Mucosa of descending colon (tissue), 3 donors: ENCODE results near the gene HOXA3. TPM values are rescaled to one million over a fixed set of nuclear protein-coding genes. Genes with fewer than 3 reads are reported as not detected.
A peak's percentile ranks its signal among the peaks of the same experiment; 100 is the strongest.

Experiments used
- ATAC-seq: fragments of 200-7000 bp; cut with Tn5 transposase; one replicate; pipeline ENCODE4 v1.9.1; 2020; ENCODE audit warnings: mild to moderate bottlenecking, moderate library complexity
- DNase-seq, 3 donors: peaks; one replicate each; pipeline ENCODE4 v3.0.0-alpha.2; 2020
- H3K36me3 ChIP-seq: fragments of 200-600 bp; one replicate; pipeline ENCODE4 v1.8.0; 2021; ENCODE audit warnings: low read depth, mild to moderate bottlenecking
- H3K4me1 ChIP-seq: fragments of 200-600 bp; one replicate; pipeline ENCODE4 v1.8.0; 2021; ENCODE audit warnings: low read depth, mild to moderate bottlenecking
- H3K4me3 ChIP-seq: fragments of 200-600 bp; one replicate; pipeline ENCODE4 v1.8.0; 2021; ENCODE audit warnings: mild to moderate bottlenecking
- H3K9me3 ChIP-seq: fragments of 200-600 bp; one replicate; pipeline ENCODE4 v1.8.0; 2021; ENCODE audit warnings: mild to moderate bottlenecking
- intact Hi-C, 2 donors: fragments of 100-400 bp; cut with DNase I in 1 of 2; cut with micrococcal nuclease in 1 of 2; formaldehyde crosslinking; loops; one replicate each; pipeline versions ENCODE4 v1.11.0 to v1.11.1; 2022; cut with DNase I, micrococcal nuclease
- total RNA-seq, 3 donors: library from RNA; stranded (reverse); fragmentation: NEBNext Ultra II Directional in 2 of 3; extraction: Animal tissue kit (Norgen Biotek cat#: 25700) in 2 of 3; gene quantifications; one replicate each; pipeline versions ENCODE4 v1.2.1 to v1.2.4, GENCODE V29; 2021 to 2023
- TF ChIP-seq, protein P1 (sequence below): fragments of 200-600 bp; IDR thresholded peaks from one replicate; pipeline ENCODE4 v1.8.0; 2022; ENCODE audit warnings: antibody characterized with exemption, mild to moderate bottlenecking
- donor health status: DM: no; HTN: no; CAD: no; lungs with moderate emphysema.
- donor health status: DM: no; HTN: no; CAD: no.
- donor health status: DM: no; HTN: yes; CAD: no.

Gene HOXA3
- total RNA-seq, 3 donors from 2014 or later = 19.9 to 38.1 (median 20.5) TPM

DNA sequence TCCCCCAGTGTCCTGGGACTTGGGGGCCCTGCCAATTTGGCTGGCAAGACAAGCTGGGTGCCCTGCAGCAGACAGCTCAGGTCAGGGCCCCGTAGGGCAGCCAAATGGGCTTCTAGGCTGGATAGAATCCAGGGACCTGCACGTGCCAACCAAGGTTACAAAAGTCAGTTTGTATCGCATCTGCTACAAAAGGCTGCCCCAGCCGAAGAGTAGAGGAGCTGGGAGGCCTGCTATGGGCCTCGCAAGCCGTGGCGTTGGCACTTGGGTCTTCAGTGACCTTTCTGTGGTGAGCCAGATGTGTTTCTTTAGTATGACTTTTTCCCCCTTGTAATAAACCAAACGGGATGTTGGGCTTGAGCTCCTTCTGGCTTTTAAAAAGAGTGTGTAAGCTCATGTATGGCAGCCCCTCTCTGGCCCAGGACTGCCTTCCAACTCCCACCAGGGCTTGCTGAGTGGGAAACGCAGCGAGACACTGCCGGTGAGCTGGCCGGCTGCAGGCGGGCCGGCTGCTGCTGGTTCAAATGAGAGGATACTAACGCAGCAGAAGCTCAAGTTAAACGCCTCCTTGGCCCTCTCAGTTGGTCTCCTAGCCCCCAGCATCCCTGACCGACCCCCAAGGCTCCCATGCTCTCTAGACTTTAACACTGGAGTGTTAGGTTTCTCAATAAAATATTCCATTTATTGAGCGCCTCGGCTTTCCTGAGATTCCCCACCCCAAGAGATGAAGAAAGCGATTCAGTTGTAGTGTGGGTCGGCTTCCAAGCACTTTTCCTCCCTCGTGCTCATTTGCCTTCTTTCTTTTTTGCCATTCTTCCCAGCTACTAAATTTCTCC is 24.8 kb upstream of the HOXA3 start:
- Histone ChIP-seq H3K4me3 (no peak overlapping the region), H3K4me1 (peaks cover 18% of the 10 kb centered on the region), H3K36me3 (no peaks in the 10 kb centered on the region), H3K9me3 (no peaks in the 10 kb centered on the region)
- ATAC-seq (no peak), DNase-seq (peak in 2 of 3 donors; percentile 45 to 62)
- TF ChIP-seq, protein P1, sequence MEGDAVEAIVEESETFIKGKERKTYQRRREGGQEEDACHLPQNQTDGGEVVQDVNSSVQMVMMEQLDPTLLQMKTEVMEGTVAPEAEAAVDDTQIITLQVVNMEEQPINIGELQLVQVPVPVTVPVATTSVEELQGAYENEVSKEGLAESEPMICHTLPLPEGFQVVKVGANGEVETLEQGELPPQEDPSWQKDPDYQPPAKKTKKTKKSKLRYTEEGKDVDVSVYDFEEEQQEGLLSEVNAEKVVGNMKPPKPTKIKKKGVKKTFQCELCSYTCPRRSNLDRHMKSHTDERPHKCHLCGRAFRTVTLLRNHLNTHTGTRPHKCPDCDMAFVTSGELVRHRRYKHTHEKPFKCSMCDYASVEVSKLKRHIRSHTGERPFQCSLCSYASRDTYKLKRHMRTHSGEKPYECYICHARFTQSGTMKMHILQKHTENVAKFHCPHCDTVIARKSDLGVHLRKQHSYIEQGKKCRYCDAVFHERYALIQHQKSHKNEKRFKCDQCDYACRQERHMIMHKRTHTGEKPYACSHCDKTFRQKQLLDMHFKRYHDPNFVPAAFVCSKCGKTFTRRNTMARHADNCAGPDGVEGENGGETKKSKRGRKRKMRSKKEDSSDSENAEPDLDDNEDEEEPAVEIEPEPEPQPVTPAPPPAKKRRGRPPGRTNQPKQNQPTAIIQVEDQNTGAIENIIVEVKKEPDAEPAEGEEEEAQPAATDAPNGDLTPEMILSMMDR = no peak
- intact Hi-C loops = no loop called here

DNA sequence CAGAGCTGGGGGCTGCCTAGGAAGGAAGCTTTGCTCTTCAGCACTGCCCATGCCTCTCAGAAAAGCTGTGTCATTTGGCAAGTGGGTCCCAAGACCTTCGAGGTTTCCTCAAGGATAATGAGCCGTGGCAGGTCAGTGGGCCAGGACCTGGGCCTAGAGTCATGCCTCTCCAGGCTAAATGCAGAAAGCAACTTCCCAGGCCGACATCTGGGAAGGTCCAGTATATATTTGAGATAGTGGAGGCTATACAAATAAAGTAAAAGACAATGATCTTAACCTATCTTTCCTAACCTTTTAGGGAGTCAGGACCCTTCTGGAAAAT is 24.1 kb upstream of the HOXA3 start:
- Histone ChIP-seq H3K36me3 (no peaks in the 10 kb centered on the region), H3K4me3 (no peak overlapping the region), H3K9me3 (no peaks in the 10 kb centered on the region), H3K4me1 (peaks cover 16% of the 10 kb centered on the region)
- ATAC-seq = no peak
- DNase-seq = no peak
- TF ChIP-seq, protein P1 = no peak
- intact Hi-C loops = no loop called here

DNA sequence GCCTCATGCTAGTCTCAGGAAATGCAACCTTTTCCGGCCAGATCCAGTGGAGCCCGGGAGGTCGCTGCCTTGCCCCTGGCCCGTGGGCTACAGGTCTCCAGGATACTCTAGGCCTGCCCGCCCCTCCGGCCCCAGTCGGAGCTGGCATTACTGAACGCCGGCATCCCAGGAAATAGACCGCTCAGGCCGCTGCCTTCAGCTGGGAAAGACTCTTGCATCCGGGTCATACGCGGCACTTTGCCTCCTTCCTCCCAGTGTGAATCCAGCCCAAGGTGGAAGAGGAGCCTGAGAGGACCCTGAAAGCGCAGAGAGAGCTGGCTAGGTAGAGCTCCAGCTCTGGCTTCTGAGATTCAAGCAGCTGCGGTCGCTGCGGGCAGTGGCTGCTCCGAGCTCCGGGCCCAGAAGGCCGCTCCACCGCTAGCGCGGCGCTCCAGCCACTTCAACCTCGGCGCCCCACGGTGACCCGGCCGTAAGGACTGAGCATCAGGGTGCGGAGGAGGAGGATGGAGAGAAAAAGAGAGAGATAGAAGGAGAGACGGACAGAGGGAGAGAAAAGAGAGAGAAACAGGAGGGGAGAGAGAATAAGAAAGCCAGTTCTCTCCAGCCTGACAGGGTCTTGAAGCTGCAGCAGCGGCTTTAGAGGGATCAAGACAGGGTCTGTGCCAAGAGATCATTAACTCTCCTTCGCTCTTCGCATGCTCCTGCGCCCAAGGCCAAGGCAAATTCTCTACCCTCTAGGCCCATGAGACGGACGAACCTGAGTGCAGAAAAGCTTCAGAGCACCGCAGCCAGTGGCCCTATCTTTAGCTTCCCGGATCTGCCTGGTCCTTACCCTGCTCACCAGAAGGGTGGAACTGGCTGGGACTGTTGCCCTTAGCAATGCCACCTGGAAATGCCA is 23.5 kb upstream of the HOXA3 start:
- Histone ChIP-seq H3K4me1 (peaks cover 16% of the 10 kb centered on the region), H3K4me3 (peak overlapping the region; percentile 7), H3K9me3 (no peaks in the 10 kb centered on the region), H3K36me3 (no peaks in the 10 kb centered on the region)
- DNase-seq (peak in 2 of 3 donors; percentile 64 to 67), ATAC-seq (peak; percentile 3)
- intact Hi-C loops = no loop called here
- TF ChIP-seq, protein P1 = no peak

DNA sequence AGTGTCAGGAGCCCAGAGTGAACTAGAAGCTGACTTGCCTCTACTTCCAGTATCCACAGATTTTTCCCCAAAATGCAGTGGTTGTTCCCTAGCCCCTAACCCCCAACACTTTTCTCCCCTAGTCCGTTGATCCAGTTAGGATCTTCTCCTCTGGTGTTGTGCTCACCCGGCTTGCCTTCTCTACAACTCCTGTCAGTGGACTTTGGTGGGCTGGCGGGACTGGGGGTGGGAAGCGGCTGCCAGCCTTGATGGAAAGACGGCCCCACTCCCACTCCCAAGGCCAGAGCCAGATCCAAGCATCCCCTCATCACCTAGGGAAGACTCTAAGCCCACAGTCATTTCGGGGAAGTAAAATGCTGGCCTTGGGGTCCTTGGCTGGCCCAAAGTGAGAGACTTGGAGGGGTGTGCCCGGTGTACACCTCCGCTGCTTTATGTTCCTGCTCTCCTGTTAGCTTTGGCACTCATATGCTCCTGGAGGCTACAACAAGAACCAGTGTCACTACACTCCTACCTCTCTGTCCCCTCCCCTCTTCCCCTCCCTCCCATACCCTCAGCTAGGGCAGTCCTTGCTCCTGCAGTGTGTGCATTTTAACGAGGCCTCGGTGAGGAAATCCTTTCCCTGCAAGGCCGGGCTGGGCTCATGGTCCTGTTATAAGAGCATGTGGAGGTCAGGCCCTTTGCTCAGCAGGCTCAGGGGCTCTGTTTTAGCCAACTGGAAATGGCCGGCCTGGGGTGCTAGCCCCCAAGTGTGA is 22.7 kb upstream of the HOXA3 start:
- Histone ChIP-seq H3K36me3 (no peaks in the 10 kb centered on the region), H3K9me3 (no peaks in the 10 kb centered on the region), H3K4me1 (peaks cover 13% of the 10 kb centered on the region), H3K4me3 (no peak overlapping the region)
- TF ChIP-seq, protein P1 = no peak
- intact Hi-C loops = no loop called here
- ATAC-seq (peak; percentile 68), DNase-seq (peak; percentile 73 to 90 (median 85))
